Prostate gland (tissue), 2 donors: ENCODE results near the gene SIX3.

Experiments used
- CTCF ChIP-seq, 4 experiments: fragments of 200-600 bp in 2 of 4; fragments of 450-650 bp in 2 of 4; sonication (generic) in 2 of 4; IDR thresholded peaks; 1 replicate in 3 of 4; 2 replicates in 1 of 4; pipeline ENCODE4 v1.5.1; 2016 to 2019; ENCODE audit warnings: antibody characterized with exemption in 4 of 4, mild to moderate bottlenecking in 2 of 4, moderate library complexity in 2 of 4
- POLR2A ChIP-seq: fragments of 450-650 bp; IDR thresholded peaks from one replicate; pipeline ENCODE4 v1.6.1; 2016; ENCODE audit warnings: antibody characterized with exemption, mild to moderate bottlenecking

GRCh38 chr2:44962176-44962695, 20.7 kb downstream of the SIX3 start:
- TF ChIP-seq POLR2A = no peak
- no peak for TF ChIP-seq CTCF (IDR thresholded peaks at IDR 0.05)
